Colonic mucosa (tissue), 4 donors: ENCODE measurements around the gene LEMD1. TPM values are rescaled to one million over a fixed set of nuclear protein-coding genes. Genes with fewer than 3 reads are reported as not detected.

Experiments
- DNase-seq: peaks from one replicate; pipeline ENCODE4 v3.0.0-alpha.2; 2020
- H3K27ac ChIP-seq: fragments of 200-600 bp; one replicate; pipeline ENCODE4 v1.8.0; 2021
- H3K27me3 ChIP-seq: fragments of 200-600 bp; one replicate; pipeline ENCODE4 v1.8.0; 2021
- H3K36me3 ChIP-seq: fragments of 200-600 bp; one replicate; pipeline ENCODE4 v1.8.0; 2021
- H3K4me1 ChIP-seq: fragments of 200-600 bp; one replicate; pipeline ENCODE4 v1.8.0; 2021; ENCODE audit warnings: mild to moderate bottlenecking
- H3K4me3 ChIP-seq: fragments of 200-600 bp; one replicate; pipeline ENCODE4 v1.8.0; 2021
- H3K9ac ChIP-seq, 2 donors: one replicate each; pipeline ENCODE4 v1.7.0; 2013; ENCODE audit warnings: control low read depth in 2 of 2, low read depth in 2 of 2, low read length in 2 of 2
- H3K9me3 ChIP-seq: fragments of 200-600 bp; one replicate; pipeline ENCODE4 v1.8.0; 2021
- CTCF ChIP-seq: fragments of 200-600 bp; IDR thresholded peaks from one replicate; pipeline ENCODE4 v1.8.0; 2022; ENCODE audit warnings: antibody characterized with exemption, mild to moderate bottlenecking
- intact Hi-C: fragments of 100-400 bp; cut with DNase I; formaldehyde crosslinking; loops from one replicate; pipeline ENCODE4 v1.14.1; 2022
- total RNA-seq, 2 donors: library from RNA; stranded (reverse); fragmentation: NEBNext Ultra II Directional in 1 of 2; extraction: Animal tissue kit (Norgen Biotek cat#: 25700) in 1 of 2; gene quantifications; one replicate each; pipeline ENCODE4 v1.2.1, GENCODE V29; 2021
- donor health status: healthy.
- donor health status: DM: no; HTN: no; CAD: no.
- donor health status: DM: no; HTN: no; CAD: no.

Gene LEMD1
- total RNA-seq, 2 donors from 2014 or later: 0.77 to 1.1 TPM

GRCh38 chr1:205422993-205423642 lies 1.3 kb upstream of the LEMD1 start:
- no peak for DNase-seq
- Histone ChIP-seq H3K27ac (no peak overlapping the region), H3K4me3 (no peak overlapping the region), H3K9me3 (no peaks in the 10 kb centered on the region), H3K9ac (no peak overlapping the region), H3K4me1 (no peaks in the 10 kb centered on the region), H3K27me3 (no peaks in the 10 kb centered on the region), H3K36me3 (no peaks in the 10 kb centered on the region)
- intact Hi-C loops: no loop called here
- no peak for TF ChIP-seq CTCF

- Histone ChIP-seq H3K27me3 (no peaks in the 10 kb centered on the region), H3K9me3 (no peaks in the 10 kb centered on the region), H3K4me1 (no peaks in the 10 kb centered on the region), H3K4me3 (no peak overlapping the region), H3K9ac (no peak overlapping the region), H3K27ac (no peak overlapping the region), H3K36me3 (no peaks in the 10 kb centered on the region)
- DNase-seq: no peak
- TF ChIP-seq CTCF: no peak
- intact Hi-C loops: no loop called here
These were observed 918 bp downstream of the LEMD1 start for GRCh38 chr1:205420938-205421337.

DNA sequence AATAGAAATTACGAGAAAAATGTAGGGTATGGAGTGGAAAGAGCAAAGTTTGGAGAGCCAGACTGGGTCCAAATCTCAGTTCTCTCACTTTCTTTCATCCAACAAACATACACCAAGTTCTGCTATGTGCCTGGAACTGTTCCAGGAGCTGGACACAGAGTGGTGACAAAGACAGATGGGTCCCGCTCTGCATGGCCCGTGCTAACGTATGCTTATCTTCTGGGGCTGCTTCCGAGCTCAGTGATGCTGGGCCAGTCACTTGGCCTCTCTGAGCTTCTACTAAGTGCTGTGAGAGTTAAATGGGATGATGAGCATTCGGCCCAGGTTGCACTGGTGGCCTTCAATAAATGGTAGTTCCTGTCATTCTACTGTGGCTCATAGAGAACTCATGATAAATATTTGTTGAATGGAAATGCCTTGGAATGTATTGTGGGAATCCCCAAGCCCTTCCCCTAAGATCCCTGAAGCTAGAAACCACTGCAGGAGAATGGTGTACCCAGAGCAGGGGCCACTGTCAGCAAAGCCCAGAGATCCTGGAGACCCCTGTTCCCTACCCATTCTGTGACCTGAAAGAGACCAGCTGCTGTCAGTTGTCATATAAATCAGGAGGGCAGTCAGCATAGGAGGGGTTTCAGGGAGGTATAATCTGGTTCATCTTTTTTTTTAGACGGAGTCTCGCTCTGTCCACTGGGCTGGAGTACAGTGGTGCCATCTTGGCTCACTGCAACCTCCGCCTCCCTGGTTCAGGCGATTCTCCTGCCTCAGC lies 3.8 kb downstream of the LEMD1 start:
- TF ChIP-seq CTCF: no peak

DNA sequence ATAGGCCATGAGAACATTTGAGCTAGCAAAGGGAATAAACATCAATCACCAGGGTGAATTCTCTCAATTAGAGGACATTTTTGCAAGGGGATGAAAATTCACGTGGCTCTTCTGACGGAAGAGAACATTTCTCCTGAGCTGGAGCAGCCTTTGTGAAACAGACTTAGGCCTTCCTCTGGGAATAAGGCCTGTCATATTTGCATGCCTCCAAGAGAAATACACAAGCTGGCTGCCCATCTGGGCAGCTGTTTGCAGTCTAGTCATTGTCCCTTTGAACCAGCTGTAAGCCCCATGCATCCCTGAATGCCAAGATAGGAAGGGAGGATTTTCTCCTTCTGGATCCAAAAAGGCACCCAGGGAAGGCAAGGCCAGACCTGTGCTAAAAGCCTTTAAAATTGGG lies 5.5 kb downstream of the LEMD1 start:
- Histone ChIP-seq H3K36me3 (no peaks in the 10 kb centered on the region), H3K9me3 (no peaks in the 10 kb centered on the region), H3K27ac (no peak overlapping the region), H3K9ac (no peak overlapping the region), H3K4me1 (no peaks in the 10 kb centered on the region), H3K27me3 (no peaks in the 10 kb centered on the region), H3K4me3 (no peak overlapping the region)
- no peak for DNase-seq
- no peak for TF ChIP-seq CTCF
- intact Hi-C loops: no loop called here

More for the DNA sequence above, 3.8 kb downstream of the LEMD1 start:
- intact Hi-C loops: no loop called here
- Histone ChIP-seq H3K9me3 (no peaks in the 10 kb centered on the region), H3K27me3 (no peaks in the 10 kb centered on the region), H3K36me3 (no peaks in the 10 kb centered on the region), H3K4me3 (no peak overlapping the region), H3K9ac (no peak overlapping the region), H3K27ac (no peak overlapping the region), H3K4me1 (no peaks in the 10 kb centered on the region)
- DNase-seq: no peak

DNA sequence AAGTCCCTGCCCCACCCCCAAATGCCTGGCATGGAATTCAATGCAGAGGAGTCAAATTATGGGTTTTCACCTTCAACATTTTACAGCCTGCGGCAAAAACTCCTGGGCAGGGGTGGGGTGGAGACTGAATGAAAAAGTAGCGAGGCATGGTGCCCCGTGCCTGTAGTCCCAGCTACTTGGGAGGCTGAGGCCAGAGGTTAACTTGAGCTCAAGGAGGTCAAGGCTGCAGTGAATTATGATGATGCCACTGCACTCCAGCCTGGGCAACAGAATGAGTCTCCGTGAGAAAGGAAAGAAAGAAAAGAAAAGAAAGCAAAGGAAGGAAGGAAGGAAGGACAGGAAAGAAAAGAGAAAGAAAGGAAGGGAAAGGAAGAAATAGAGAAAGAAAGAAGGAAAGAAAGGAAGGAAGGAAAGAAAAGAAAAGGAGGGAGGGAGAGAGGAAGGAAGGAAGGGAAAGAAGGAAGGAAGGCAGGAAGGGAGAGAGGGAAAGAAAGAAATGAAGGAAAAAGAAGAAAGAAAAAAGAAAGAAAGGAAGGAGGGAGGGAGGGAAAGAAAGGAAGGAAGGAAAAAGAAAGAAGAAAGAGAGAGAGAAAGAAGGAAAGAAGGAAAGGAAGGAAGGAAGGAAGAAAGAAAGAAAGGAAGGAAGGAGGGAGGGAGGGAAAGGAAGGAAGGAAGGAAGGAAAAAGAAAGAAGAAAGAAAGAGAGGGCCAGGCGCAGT lies 11.1 kb downstream of the LEMD1 start:
- no peak overlapping the region for H3K9ac ChIP-seq
- no peak for TF ChIP-seq CTCF
- intact Hi-C loops: no loop called here
- H3K9me3 ChIP-seq: no peaks in the 10 kb centered on the region
- no peak overlapping the region for H3K27ac ChIP-seq
- DNase-seq: no peak
- no peak overlapping the region for H3K4me3 ChIP-seq
- H3K36me3 ChIP-seq: no peaks in the 10 kb centered on the region
- no peaks in the 10 kb centered on the region for H3K4me1 ChIP-seq
- H3K27me3 ChIP-seq: no peaks in the 10 kb centered on the region
